Neuron (in vitro differentiated cells): ENCODE results near the gene TTLL8.

Experiments
- H2AFZ ChIP-seq: one replicate; pipeline ENCODE4 v1.6.1; 2013; ENCODE audit warnings: low read depth, mild to moderate bottlenecking, inconsistent platforms, low read length, moderate library complexity
- H3K27me3 ChIP-seq: one replicate; pipeline ENCODE4 v1.6.1; 2013; ENCODE audit warnings: low read length; ENCODE audit not compliant: insufficient read depth
- H3K36me3 ChIP-seq: one replicate; pipeline ENCODE4 v1.6.1; 2013; ENCODE audit warnings: low read length; ENCODE audit not compliant: insufficient read depth
- H3K4me1 ChIP-seq: one replicate; pipeline ENCODE4 v1.6.1; 2013; ENCODE audit warnings: low read length; ENCODE audit not compliant: insufficient read depth
- H3K4me3 ChIP-seq: 2 replicates; pipeline ENCODE4 v1.5.1; 2013; ENCODE audit warnings: mild to moderate bottlenecking, low read length, moderate library complexity
- H3K9me3 ChIP-seq: one replicate; pipeline ENCODE4 v1.6.1; 2013; ENCODE audit warnings: low read length

Gene TTLL8

DNA sequence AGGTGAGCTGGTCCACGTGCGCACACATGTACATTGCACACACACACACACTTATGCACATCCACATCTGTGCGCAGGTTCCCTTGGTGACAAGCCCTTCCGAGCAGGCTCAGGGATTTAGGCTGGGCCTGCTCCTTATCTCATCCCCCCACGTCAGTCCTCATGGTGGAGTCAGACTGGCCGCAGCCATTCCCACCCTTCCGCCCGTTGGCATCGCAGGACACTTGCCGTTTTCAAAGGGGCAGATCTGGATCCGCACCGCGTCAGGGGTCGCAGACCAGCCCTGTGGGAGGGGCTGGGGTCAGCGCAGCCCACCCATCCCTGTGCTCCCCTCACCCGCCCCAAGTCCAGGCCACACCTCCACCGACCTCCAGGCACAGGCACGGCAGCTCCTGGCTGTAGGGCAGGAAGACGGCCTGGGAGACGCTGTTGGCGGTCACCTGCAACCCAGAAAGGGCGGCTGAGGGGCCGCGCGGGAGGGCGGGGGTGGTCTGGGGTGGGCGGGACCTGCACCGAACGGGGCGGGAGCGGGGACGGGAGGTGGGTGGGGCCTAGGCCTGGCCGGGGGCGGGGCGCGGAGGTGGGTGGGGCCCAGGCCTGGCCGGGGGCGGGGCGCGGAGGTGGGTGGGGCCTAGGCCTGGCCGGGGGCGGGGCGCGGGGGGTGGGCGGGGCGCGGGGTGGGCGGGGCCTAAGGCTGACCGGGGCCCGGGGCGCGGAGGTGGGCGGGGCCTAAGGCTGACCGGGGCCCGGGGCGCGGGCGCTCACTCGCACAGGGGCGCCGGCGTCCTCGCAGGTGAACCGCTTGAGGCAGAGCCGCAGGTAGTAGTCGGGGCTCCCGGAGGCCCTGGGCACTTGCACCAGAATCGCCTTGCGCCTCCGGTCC, 58.8 kb downstream of the TTLL8 start:
- no peaks in the 10 kb centered on the region for H3K9me3 ChIP-seq
- no peak overlapping the region for H3K4me3 ChIP-seq
- H3K4me1 ChIP-seq: no peaks in the 10 kb centered on the region
- no peaks in the 10 kb centered on the region for H3K36me3 ChIP-seq
- no peak overlapping the region for H2AFZ ChIP-seq
- peaks cover 50% of the 10 kb centered on the region for H3K27me3 ChIP-seq

DNA sequence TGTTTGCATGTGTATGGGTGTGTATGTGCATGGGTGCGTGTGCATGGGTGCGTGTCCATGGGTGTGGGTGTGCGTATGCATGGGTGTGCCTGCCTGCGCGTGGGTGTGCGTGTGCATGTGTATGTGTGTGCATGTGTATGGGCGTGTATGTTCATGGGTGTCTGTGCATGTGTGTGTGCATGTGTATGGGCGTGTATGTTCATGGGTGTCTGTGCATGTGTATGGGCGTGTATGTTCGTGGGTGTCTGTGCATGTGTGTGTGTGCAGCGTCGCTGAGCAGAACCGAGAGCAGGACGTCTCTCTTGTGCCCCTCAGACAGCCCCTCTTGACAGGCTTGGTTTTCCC, 59.4 kb downstream of the TTLL8 start:
- Histone ChIP-seq H3K27me3 (peaks cover 50% of the 10 kb centered on the region), H2AFZ (no peak overlapping the region), H3K4me3 (no peak overlapping the region), H3K4me1 (no peaks in the 10 kb centered on the region), H3K36me3 (no peaks in the 10 kb centered on the region), H3K9me3 (no peaks in the 10 kb centered on the region)

GRCh38 chr22:49997932-49998717, 60.0 kb downstream of the TTLL8 start:
- H3K4me1 ChIP-seq: no peaks in the 10 kb centered on the region
- no peaks in the 10 kb centered on the region for H3K9me3 ChIP-seq
- no peak overlapping the region for H3K4me3 ChIP-seq
- no peak overlapping the region for H2AFZ ChIP-seq
- peaks cover 50% of the 10 kb centered on the region for H3K27me3 ChIP-seq
- no peaks in the 10 kb centered on the region for H3K36me3 ChIP-seq

- no peaks in the 10 kb centered on the region for H3K36me3 ChIP-seq
- peaks cover 44% of the 10 kb centered on the region for H3K27me3 ChIP-seq
- H3K4me1 ChIP-seq: no peaks in the 10 kb centered on the region
- H3K4me3 ChIP-seq: no peak overlapping the region
- H3K9me3 ChIP-seq: no peaks in the 10 kb centered on the region
- no peak overlapping the region for H2AFZ ChIP-seq
These were observed 60.9 kb downstream of the TTLL8 start for GRCh38 chr22:49997251-49997599.

- H3K4me3 ChIP-seq: no peak overlapping the region
- H3K27me3 ChIP-seq: peaks cover 39% of the 10 kb centered on the region
- no peaks in the 10 kb centered on the region for H3K4me1 ChIP-seq
- H3K9me3 ChIP-seq: no peaks in the 10 kb centered on the region
- no peak overlapping the region for H2AFZ ChIP-seq
- H3K36me3 ChIP-seq: no peaks in the 10 kb centered on the region
These were observed 61.4 kb downstream of the TTLL8 start for GRCh38 chr22:49996518-49997250.

DNA sequence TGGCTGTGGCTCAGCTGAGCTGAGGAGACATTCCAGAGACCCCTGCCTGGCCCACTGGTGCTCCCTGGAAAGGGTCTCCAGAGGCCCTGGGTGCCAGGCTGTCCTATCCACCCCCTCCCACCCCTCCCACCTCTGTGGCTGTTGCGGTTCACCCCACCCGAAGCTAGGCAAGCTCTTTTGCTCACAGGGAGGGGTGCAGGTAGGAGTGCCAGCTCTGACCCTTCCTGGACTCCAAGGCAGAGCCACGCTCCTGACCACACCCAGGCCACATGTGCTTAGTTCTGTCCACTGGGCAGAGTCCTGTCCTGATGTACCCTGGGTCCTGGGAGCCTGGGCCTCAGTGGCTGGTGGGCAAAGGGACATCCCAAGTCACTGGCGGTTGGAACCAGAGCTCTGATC, 62.0 kb downstream of the TTLL8 start:
- Histone ChIP-seq H3K4me1 (no peaks in the 10 kb centered on the region), H3K4me3 (no peak overlapping the region), H3K36me3 (no peaks in the 10 kb centered on the region), H3K9me3 (no peaks in the 10 kb centered on the region), H3K27me3 (peaks cover 33% of the 10 kb centered on the region), H2AFZ (no peak overlapping the region)

DNA sequence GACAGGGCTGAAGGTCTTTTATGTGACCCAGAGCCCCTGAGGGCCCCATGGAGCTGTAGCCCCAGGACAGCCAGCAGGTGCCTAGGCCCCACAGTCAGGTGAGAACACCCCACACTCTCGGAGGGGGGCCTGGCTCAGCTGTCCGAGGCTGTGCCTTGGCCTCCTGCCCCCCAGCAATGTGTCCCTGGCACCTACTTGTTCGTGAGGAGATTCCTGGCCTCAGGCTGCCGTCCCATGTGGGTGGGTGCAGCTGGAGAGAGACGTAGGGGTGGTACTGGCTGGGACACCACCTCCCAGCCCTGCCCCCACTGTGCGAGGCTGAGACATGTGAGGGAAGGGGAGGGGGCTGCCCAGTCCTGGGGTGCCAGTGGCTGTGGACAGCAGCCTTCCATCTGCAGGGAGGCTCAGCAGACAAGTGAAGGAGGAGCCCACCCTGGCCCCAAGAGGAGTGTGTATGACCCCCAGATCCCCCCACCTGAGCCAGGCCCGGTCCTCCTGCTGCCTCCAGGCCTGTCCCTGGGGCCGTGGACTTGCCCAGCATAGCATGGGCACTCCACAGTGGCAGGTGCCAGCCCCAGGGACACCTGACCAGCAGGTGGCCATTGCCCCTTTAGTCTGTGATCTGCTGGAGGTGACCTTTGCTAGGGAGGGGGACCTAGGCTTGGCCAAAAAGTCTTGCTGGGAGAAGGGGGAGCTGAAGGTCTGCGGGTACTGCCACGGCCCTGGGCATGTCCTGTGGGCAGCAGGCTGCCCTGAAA, 62.6 kb downstream of the TTLL8 start:
- H2AFZ ChIP-seq: no peak overlapping the region
- H3K36me3 ChIP-seq: no peaks in the 10 kb centered on the region
- no peaks in the 10 kb centered on the region for H3K4me1 ChIP-seq
- H3K9me3 ChIP-seq: no peaks in the 10 kb centered on the region
- peaks cover 27% of the 10 kb centered on the region for H3K27me3 ChIP-seq
- no peak overlapping the region for H3K4me3 ChIP-seq

DNA sequence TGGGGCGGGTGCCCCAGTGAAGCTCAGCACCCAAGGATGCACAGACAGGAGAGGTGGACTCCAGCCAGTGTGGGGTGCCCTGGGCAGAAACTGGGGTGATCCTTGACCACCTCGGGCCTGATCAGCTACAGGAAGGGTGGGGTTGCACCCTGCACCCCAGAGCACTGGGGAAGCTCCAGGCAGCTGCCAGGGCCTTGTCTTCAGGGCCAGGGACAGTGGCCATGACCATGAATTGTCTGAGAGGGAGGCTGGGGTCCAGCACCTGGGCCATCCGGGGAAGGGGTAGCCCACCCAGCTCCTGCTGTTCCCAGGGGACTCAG, 63.1 kb downstream of the TTLL8 start:
- no peak overlapping the region for H2AFZ ChIP-seq
- H3K4me3 ChIP-seq: no peak overlapping the region
- H3K9me3 ChIP-seq: no peaks in the 10 kb centered on the region
- peaks cover 22% of the 10 kb centered on the region for H3K27me3 ChIP-seq
- no peaks in the 10 kb centered on the region for H3K36me3 ChIP-seq
- no peaks in the 10 kb centered on the region for H3K4me1 ChIP-seq

DNA sequence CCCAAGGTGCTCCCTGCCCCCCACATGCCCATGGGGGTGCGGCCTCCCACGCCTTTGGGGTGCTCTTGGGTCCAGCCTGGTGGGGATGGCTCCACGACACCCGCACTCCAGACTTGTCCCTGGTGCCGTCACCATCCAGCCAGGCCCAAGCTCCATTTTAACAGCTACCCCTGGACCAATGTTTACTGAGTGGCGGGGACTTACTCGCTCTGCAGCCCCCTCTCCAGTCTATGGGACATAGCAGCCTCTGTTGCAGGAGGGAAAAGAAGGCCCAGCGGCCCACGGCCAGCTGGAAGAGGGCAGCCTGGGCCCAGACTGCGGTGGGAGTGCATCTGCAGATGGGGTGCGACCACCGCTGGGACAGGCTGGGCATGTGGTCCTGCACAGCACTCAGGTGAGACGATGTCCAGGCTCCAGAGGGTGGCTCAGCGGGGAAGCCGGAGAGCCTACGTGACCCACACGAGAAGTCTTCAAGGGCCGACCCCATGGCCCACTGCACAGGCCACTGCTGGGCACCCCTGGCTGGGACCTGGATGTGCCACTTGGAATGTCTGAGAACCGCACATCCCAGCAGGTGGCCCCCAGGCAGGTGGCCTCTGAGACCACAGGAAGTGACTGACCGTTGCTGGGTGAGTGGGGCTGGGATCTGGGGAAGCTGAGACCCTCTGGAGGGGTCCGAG, 63.6 kb downstream of the TTLL8 start:
- Histone ChIP-seq H3K4me3 (no peak overlapping the region), H3K27me3 (peaks cover 19% of the 10 kb centered on the region), H3K36me3 (no peaks in the 10 kb centered on the region), H2AFZ (no peak overlapping the region), H3K4me1 (no peaks in the 10 kb centered on the region), H3K9me3 (no peaks in the 10 kb centered on the region)

- Histone ChIP-seq H3K4me1 (no peaks in the 10 kb centered on the region), H2AFZ (no peak overlapping the region), H3K4me3 (no peak overlapping the region), H3K36me3 (no peaks in the 10 kb centered on the region), H3K9me3 (no peaks in the 10 kb centered on the region), H3K27me3 (peaks cover 15% of the 10 kb centered on the region)
These were observed 64.3 kb downstream of the TTLL8 start for GRCh38 chr22:49993649-49994360.

GRCh38 chr22:49992921-49993648, 65.0 kb downstream of the TTLL8 start:
- Histone ChIP-seq H3K4me1 (no peaks in the 10 kb centered on the region), H2AFZ (no peak overlapping the region), H3K9me3 (no peaks in the 10 kb centered on the region), H3K27me3 (peaks cover 7% of the 10 kb centered on the region), H3K36me3 (no peaks in the 10 kb centered on the region), H3K4me3 (no peak overlapping the region)
